ENCODE data around the gene MRC2.

DNA sequence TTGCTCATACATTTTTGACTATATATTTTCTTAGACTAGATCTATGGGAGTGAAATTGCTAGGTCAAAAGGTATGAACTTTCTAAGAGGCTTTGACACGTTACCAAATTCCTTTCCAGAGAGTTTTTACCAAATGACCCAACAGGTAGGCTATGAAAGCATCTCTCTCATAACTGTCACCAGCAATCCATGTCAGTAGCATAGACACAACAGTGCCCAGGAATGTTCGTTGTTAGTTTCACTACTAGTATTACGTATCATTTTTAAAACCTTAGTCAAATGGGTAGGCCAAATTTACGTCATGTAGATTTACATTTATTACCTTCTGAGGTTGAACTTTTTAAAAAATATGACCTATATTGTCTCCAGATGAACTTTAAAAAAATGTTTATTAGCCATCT is 113.8 kb downstream of the MRC2 start:
- TF ChIP-seq, protein P1, sequence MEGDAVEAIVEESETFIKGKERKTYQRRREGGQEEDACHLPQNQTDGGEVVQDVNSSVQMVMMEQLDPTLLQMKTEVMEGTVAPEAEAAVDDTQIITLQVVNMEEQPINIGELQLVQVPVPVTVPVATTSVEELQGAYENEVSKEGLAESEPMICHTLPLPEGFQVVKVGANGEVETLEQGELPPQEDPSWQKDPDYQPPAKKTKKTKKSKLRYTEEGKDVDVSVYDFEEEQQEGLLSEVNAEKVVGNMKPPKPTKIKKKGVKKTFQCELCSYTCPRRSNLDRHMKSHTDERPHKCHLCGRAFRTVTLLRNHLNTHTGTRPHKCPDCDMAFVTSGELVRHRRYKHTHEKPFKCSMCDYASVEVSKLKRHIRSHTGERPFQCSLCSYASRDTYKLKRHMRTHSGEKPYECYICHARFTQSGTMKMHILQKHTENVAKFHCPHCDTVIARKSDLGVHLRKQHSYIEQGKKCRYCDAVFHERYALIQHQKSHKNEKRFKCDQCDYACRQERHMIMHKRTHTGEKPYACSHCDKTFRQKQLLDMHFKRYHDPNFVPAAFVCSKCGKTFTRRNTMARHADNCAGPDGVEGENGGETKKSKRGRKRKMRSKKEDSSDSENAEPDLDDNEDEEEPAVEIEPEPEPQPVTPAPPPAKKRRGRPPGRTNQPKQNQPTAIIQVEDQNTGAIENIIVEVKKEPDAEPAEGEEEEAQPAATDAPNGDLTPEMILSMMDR (IDR thresholded peaks at IDR 0.05), result no peak
- no peak for TF ChIP-seq POLR2A (IDR thresholded peaks at IDR 0.05)
